ENCODE data around the gene PCSK4. TPM values are rescaled to one million over a fixed set of nuclear protein-coding genes. Genes with fewer than 3 reads are reported as not detected.

PCSK4 gene
- total and polyA plus RNA-seq, 2 of the 13 experiments (the other 11 are each of a cell fraction or from before 2014, with no cell fraction given): 2.0 to 2.7 TPM

GRCh38 chr19:1492474-1493006 lies 2.4 kb upstream of the PCSK4 start (continued):
- TF ChIP-seq DNMT1 (CRISPR knock-in tag; IDR thresholded peaks at IDR 0.05) (no peak), DZIP1 (CRISPR knock-in tag; IDR thresholded peaks at IDR 0.05) (0 out of 2 replicates have a peak, but pooled peaks have one; percentile 38), ZFP90 (CRISPR knock-in tag; IDR thresholded peaks at IDR 0.05; ENCODE audit: borderline replicate concordance) (no peak), ELF3 (CRISPR knock-in tag; IDR thresholded peaks at IDR 0.05) (peak; percentile 42; the same call in 1 of the 2 replicates), RBM22 (optimal IDR thresholded peaks at IDR 0.05; ENCODE audit: low read length) (no peak), KDM4B (CRISPR knock-in tag; IDR thresholded peaks at IDR 0.05) (no peak), ZNF160 (CRISPR knock-in tag; IDR thresholded peaks at IDR 0.05) (no peak), GABPA (IDR thresholded peaks at IDR 0.05; ENCODE audit: low read depth, low read length) (no peak), GABPA (CRISPR knock-in tag; IDR thresholded peaks at IDR 0.05; ENCODE audit: low read depth) (0 out of 2 replicates have a peak, but pooled peaks have one; percentile 9), REST (IDR thresholded peaks at IDR 0.05; ENCODE audit: borderline replicate concordance in 1 of 2, low read depth in 1 of 2, low read length in 2 of 2) (no peak), ZNF234 (CRISPR knock-in tag; conservative IDR thresholded peaks at IDR 0.05) (no peak), ZNF609 (CRISPR knock-in tag; IDR thresholded peaks at IDR 0.05; ENCODE audit: borderline replicate concordance) (peak; percentile 49; the same call in 1 of the 2 replicates), KAT2B (IDR thresholded peaks at IDR 0.05; ENCODE audit: borderline replicate concordance, low read depth, low read length) (no peak), BRD4 (CRISPR knock-in tag; IDR thresholded peaks at IDR 0.05) (0 out of 2 replicates have a peak, but pooled peaks have one; percentile 41), HNRNPH1 (optimal IDR thresholded peaks at IDR 0.05; ENCODE audit: low read depth, low read length) (no peak), CEBPB (IDR thresholded peaks at IDR 0.05; ENCODE audit: borderline replicate concordance, low read depth, low read length) (no peak)

Data from HepG2 (cell line).